ENCODE measurements around the gene LRRC4C.

Gene LRRC4C

DNA sequence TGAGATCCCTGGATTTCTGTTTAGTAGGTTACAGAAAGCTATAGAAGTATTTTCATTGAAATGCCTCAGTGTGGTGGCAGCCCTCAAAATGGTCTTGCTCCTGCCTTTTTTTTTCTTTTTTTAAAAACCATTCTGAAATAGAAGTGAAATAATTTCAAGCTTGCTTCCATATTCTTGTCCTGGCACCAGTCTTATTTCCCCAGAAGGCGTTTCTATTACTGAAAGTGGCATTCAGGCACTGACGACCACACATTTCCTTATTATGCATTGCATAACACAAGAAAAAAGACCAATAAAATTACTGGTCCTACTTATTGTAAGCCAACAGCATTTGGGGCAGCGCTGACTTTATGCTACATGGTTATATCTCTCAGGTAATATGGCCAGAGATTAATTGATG lies 24.5 kb upstream of the LRRC4C start:
- FAIRE-seq: no peak
- no peak for DNase-seq (ENCODE audit: insufficient read length, low spot score)
- TF ChIP-seq, protein P1, sequence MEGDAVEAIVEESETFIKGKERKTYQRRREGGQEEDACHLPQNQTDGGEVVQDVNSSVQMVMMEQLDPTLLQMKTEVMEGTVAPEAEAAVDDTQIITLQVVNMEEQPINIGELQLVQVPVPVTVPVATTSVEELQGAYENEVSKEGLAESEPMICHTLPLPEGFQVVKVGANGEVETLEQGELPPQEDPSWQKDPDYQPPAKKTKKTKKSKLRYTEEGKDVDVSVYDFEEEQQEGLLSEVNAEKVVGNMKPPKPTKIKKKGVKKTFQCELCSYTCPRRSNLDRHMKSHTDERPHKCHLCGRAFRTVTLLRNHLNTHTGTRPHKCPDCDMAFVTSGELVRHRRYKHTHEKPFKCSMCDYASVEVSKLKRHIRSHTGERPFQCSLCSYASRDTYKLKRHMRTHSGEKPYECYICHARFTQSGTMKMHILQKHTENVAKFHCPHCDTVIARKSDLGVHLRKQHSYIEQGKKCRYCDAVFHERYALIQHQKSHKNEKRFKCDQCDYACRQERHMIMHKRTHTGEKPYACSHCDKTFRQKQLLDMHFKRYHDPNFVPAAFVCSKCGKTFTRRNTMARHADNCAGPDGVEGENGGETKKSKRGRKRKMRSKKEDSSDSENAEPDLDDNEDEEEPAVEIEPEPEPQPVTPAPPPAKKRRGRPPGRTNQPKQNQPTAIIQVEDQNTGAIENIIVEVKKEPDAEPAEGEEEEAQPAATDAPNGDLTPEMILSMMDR (IDR thresholded peaks at IDR 0.05; ENCODE audit: insufficient read depth, missing control alignments): no peak

- no peak for DNase-seq (ENCODE audit: insufficient read length, low spot score)
- TF ChIP-seq, protein P1 (IDR thresholded peaks at IDR 0.05; ENCODE audit: insufficient read depth, missing control alignments): no peak
- FAIRE-seq: no peak
Measured at GRCh38 chr11:41479179-41479578, 19.7 kb upstream of the LRRC4C start.

DNA sequence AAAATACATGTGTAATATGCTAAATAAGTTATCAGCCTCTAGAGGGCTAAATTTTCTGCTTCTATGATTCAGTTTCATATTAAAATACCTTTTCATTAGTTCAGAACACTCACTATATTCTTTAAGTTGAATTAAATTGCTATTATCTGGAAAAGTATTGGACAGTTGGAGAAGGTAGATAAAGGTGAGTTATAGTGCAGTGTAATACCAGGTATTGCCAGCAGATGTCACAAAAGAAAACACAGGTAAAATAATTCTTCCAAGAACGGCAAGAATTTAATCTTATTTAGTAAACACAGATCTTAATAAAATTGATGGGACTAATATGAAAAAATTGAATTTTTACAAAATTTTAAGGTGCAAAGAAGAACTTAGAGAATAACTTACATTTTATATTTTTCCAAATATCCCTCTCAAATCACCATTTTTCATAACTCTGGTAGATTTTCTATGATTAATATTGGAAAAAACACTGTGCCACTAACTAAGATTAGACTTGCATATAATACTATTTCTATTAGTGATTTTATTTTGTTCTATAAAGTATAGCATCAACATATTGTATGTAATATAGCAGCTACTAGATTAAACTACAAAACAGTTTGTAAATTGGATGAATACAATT lies 1.7 kb upstream of the LRRC4C start:
- FAIRE-seq (peak; percentile 61), DNase-seq (ENCODE audit: insufficient read length, low spot score) (no peak)
- TF ChIP-seq, protein P1 (IDR thresholded peaks at IDR 0.05; ENCODE audit: insufficient read depth, missing control alignments): peak; percentile 59

DNA sequence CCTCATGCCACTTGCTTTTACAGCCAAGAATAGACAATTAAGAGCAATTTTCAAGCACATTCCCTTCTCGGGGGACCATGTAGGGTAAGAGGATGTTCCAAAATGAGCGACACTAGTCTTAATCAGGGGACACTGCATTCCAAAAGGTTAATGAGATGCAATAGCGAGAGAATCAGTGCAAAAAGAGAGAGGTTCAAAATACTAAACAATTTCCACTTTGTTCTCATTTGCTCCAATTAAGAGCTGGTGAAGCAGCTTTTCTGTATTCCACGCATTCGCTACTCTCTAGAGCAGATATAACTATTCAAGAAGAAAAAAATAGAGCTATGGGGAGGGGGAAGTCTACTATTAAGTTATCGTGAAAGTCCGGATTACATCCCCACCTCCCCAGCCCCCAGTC lies 811 bp downstream of the LRRC4C start:
- TF ChIP-seq, protein P1 (IDR thresholded peaks at IDR 0.05; ENCODE audit: insufficient read depth, missing control alignments): no peak
- DNase-seq (ENCODE audit: insufficient read length, low spot score): no peak
- no peak for FAIRE-seq

DNA sequence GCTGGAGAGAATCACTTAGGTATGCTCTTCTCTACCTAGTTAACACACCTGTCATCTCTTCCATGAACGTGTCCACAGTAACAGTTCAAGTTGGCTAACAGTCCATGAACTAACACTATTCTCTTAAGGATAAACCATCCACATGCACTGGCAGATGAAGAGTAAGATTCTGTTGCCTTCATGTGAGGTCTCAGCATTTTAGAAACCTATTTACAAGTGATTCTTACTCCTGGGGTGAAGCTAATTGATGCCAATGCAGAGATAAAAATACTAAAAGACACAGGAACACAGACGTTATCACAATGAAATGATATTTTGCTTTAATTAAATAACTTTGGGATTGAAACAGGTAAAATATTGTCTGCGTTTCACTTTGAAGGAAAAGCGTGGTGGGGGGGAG lies 1.3 kb downstream of the LRRC4C start:
- TF ChIP-seq, protein P1 (IDR thresholded peaks at IDR 0.05; ENCODE audit: insufficient read depth, missing control alignments): no peak
- DNase-seq (ENCODE audit: insufficient read length, low spot score): no peak
- no peak for FAIRE-seq

- TF ChIP-seq, protein P1 (IDR thresholded peaks at IDR 0.05; ENCODE audit: insufficient read depth, missing control alignments): no peak
- DNase-seq (ENCODE audit: insufficient read length, low spot score) (no peak), FAIRE-seq (no peak)
Measured at GRCh38 chr11:41457216-41458014, 2.0 kb downstream of the LRRC4C start.

- no peak for DNase-seq (ENCODE audit: insufficient read length, low spot score)
- FAIRE-seq: no peak
- TF ChIP-seq, protein P1 (IDR thresholded peaks at IDR 0.05; ENCODE audit: insufficient read depth, missing control alignments): no peak
Measured at GRCh38 chr11:41456269-41456668, 3.2 kb downstream of the LRRC4C start.

All from D721Med (cell line).